Suprapubic skin (tissue), 4 donors: Measurements from ENCODE around the gene ANKRD44.

Experiments used
- EP300 ChIP-seq: sonication (generic); formaldehyde crosslinking; IDR thresholded peaks from one replicate; pipeline ENCODE4 v1.6.1; 2017; ENCODE audit warnings: antibody characterized with exemption
- POLR2A ChIP-seq, 2 donors: fragments of 450-650 bp; IDR thresholded peaks; one replicate each; pipeline ENCODE4 v1.6.1; 2017; ENCODE audit warnings: antibody characterized with exemption in 2 of 2, mild to moderate bottlenecking in 2 of 2, moderate library complexity in 2 of 2
- POLR2AphosphoS5 ChIP-seq, 3 donors: sonication (generic); formaldehyde crosslinking; IDR thresholded peaks; one replicate each; pipeline ENCODE4 v1.6.1; 2017; ENCODE audit warnings: antibody characterized with exemption in 3 of 3
- TF ChIP-seq, protein P1 (sequence below), 2 donors: fragments of 200-600 bp in 1 of 2; fragments of 450-650 bp in 1 of 2; sonication (generic) in 1 of 2; IDR thresholded peaks; one replicate each; pipeline ENCODE4 v1.5.1; 2016 to 2019; ENCODE audit warnings: antibody characterized with exemption in 2 of 2, mild to moderate bottlenecking in 1 of 2, moderate library complexity in 1 of 2

DNA sequence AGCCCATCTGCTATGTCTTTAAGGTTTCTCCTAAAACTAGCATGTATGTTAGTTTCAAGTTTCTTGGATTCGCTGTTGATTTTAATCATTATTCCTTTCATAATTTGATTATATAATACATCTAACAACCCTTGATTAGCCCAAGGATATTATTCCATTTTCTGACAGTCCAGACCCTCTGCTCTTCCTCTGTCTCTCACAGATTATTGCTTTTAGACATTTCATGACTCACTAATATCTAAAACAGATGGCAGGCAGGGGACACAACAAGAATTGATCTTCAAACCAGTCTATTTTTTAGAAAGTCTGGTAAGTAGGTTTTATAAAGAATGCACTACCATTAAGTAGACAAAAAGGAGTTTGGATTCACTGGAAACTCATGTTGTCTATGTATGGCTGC, 162.2 kb downstream of the ANKRD44 start:
- TF ChIP-seq, protein P1, sequence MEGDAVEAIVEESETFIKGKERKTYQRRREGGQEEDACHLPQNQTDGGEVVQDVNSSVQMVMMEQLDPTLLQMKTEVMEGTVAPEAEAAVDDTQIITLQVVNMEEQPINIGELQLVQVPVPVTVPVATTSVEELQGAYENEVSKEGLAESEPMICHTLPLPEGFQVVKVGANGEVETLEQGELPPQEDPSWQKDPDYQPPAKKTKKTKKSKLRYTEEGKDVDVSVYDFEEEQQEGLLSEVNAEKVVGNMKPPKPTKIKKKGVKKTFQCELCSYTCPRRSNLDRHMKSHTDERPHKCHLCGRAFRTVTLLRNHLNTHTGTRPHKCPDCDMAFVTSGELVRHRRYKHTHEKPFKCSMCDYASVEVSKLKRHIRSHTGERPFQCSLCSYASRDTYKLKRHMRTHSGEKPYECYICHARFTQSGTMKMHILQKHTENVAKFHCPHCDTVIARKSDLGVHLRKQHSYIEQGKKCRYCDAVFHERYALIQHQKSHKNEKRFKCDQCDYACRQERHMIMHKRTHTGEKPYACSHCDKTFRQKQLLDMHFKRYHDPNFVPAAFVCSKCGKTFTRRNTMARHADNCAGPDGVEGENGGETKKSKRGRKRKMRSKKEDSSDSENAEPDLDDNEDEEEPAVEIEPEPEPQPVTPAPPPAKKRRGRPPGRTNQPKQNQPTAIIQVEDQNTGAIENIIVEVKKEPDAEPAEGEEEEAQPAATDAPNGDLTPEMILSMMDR (IDR thresholded peaks at IDR 0.05) = no peak
- TF ChIP-seq POLR2A (IDR thresholded peaks at IDR 0.05) = no peak
- TF ChIP-seq EP300 = no peak
- no peak for TF ChIP-seq POLR2AphosphoS5 (IDR thresholded peaks at IDR 0.05)
